Measurements from ENCODE around the gene MORC3.

The MORC3 gene

DNA sequence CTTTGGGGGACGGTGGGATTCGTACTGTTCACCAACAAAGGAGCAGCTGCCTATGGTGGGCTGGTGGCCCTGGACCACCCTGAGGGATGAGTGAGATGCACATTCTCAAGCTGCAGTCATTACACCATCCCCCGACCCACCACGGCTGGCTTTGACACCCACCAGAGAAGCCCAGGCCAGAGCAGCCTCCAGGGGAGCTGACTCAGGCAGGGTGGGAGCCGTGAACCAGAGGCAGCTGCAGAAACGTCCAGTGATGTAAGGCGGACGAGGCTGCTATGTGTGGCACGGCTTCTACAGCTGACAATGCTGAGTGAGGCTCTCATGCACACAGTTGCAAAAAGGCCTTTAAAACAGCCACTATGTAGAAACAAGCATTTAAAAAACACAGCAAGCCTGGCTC, 105.3 kb downstream of the MORC3 start:
- no peak for DNase-seq
